Astrocyte of the spinal cord (primary cell): ENCODE measurements around the gene CENPP.

Experiments
- DNase-seq: peaks from one replicate; pipeline ENCODE4 v3.0.0; 2011; ENCODE audit warnings: low read depth, low spot score
- H3K4me3 ChIP-seq: 2 replicates; pipeline ENCODE4 v1.5.1; 2011; ENCODE audit warnings: low read depth, mild to moderate bottlenecking, low read length, moderate library complexity
- in situ Hi-C: cut with HindIII; loops from 2 replicates; pipeline ENCODE4 v1.10.0; 2017; ENCODE audit warnings: low sequenced_read_pairs
- TF ChIP-seq, protein P1 (sequence below): IDR thresholded peaks from 2 replicates; pipeline ENCODE4 v1.5.1; 2012; ENCODE audit warnings: low read depth, mild to moderate bottlenecking, low read length, inconsistent platforms

The CENPP gene

GRCh38 chr9:92295827-92296258, 29.9 kb upstream of the CENPP start:
- no peak overlapping the region for H3K4me3 ChIP-seq
- in situ Hi-C loops = no loop called here
- TF ChIP-seq, protein P1, sequence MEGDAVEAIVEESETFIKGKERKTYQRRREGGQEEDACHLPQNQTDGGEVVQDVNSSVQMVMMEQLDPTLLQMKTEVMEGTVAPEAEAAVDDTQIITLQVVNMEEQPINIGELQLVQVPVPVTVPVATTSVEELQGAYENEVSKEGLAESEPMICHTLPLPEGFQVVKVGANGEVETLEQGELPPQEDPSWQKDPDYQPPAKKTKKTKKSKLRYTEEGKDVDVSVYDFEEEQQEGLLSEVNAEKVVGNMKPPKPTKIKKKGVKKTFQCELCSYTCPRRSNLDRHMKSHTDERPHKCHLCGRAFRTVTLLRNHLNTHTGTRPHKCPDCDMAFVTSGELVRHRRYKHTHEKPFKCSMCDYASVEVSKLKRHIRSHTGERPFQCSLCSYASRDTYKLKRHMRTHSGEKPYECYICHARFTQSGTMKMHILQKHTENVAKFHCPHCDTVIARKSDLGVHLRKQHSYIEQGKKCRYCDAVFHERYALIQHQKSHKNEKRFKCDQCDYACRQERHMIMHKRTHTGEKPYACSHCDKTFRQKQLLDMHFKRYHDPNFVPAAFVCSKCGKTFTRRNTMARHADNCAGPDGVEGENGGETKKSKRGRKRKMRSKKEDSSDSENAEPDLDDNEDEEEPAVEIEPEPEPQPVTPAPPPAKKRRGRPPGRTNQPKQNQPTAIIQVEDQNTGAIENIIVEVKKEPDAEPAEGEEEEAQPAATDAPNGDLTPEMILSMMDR = no peak
- DNase-seq = no peak

- TF ChIP-seq, protein P1 = no peak
- H3K4me3 ChIP-seq = no peak overlapping the region
- in situ Hi-C loops = no loop called here
- DNase-seq = no peak
Measured at GRCh38 chr9:92297611-92298010, 28.1 kb upstream of the CENPP start.

GRCh38 chr9:92298036-92298435, 27.7 kb upstream of the CENPP start:
- DNase-seq = no peak
- TF ChIP-seq, protein P1 = no peak
- no peak overlapping the region for H3K4me3 ChIP-seq
- in situ Hi-C loops = no loop called here

- in situ Hi-C loops = no loop called here
- no peak for DNase-seq
- TF ChIP-seq, protein P1 = no peak
- H3K4me3 ChIP-seq = no peak overlapping the region
Measured at GRCh38 chr9:92299116-92299515, 26.6 kb upstream of the CENPP start.

- H3K4me3 ChIP-seq = no peak overlapping the region
- TF ChIP-seq, protein P1 = no peak
- DNase-seq = no peak
- in situ Hi-C loops = no loop called here
Measured at GRCh38 chr9:92300936-92301335, 24.8 kb upstream of the CENPP start.

DNA sequence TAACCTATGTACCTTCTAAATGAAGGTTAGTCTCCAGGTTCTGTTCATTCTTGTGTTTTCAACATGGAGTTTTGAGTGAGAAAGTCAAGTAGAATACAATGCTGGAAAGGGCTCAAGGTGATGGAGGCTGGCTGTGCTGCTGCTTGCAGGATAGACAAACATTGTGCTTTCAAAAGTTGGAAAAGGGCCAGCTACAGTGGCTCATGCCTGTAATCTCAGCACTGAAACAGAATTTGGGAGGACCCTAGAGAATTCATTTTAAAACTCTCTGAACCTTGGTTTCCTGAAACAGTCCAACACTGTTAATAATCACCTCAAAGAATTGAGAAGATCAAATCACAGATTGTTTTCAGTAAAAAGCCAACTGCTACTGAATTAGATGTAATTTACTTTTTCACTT, 16.9 kb upstream of the CENPP start:
- no peak for DNase-seq
- in situ Hi-C loops = no loop called here
- TF ChIP-seq, protein P1 = no peak
- no peak overlapping the region for H3K4me3 ChIP-seq

GRCh38 chr9:92310562-92310961, 15.2 kb upstream of the CENPP start:
- TF ChIP-seq, protein P1 = no peak
- no peak for DNase-seq
- in situ Hi-C loops = no loop called here
- H3K4me3 ChIP-seq = no peak overlapping the region
